Measurements from ENCODE around the gene RAPH1.
A peak's percentile ranks its signal among the peaks of the same experiment; 100 is the strongest.

RAPH1 gene, protein sequence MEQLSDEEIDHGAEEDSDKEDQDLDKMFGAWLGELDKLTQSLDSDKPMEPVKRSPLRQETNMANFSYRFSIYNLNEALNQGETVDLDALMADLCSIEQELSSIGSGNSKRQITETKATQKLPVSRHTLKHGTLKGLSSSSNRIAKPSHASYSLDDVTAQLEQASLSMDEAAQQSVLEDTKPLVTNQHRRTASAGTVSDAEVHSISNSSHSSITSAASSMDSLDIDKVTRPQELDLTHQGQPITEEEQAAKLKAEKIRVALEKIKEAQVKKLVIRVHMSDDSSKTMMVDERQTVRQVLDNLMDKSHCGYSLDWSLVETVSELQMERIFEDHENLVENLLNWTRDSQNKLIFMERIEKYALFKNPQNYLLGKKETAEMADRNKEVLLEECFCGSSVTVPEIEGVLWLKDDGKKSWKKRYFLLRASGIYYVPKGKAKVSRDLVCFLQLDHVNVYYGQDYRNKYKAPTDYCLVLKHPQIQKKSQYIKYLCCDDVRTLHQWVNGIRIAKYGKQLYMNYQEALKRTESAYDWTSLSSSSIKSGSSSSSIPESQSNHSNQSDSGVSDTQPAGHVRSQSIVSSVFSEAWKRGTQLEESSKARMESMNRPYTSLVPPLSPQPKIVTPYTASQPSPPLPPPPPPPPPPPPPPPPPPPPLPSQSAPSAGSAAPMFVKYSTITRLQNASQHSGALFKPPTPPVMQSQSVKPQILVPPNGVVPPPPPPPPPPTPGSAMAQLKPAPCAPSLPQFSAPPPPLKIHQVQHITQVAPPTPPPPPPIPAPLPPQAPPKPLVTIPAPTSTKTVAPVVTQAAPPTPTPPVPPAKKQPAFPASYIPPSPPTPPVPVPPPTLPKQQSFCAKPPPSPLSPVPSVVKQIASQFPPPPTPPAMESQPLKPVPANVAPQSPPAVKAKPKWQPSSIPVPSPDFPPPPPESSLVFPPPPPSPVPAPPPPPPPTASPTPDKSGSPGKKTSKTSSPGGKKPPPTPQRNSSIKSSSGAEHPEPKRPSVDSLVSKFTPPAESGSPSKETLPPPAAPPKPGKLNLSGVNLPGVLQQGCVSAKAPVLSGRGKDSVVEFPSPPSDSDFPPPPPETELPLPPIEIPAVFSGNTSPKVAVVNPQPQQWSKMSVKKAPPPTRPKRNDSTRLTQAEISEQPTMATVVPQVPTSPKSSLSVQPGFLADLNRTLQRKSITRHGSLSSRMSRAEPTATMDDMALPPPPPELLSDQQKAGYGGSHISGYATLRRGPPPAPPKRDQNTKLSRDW

DNA sequence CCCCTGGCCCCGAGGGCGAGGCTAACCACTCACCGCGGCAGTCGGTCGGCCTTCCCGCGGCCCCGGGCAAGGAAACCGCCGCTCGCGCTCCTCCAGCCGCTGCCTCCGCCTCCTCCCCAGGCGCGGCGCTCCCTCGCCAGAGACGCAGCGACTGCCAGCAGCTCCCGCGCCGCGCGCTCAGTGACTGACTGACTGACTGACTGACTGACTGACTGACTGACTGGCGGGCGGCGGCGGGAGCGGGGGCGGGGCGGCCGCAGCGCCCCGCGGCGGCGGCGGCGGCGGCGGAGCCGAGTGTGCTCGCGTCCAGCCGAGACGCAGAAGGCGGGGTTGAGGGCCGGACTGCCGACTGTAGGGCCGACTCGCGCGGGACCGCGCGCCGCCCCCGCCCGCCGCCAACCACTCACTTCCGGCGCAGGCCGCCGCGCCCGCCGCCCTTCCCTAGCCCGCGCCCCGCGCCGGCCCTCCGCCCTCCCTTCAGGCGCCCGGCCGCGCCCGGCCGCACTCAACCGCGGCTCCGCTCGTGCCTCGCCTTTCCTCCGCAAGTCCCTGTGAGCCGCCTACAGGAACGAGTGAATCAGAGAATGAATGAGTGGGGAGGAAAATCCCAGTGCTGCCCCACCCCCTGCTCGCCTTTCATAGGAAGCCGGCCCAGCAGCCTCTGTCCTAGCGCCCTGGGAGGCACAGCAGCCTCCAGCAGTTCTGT is at the start of gene RAPH1:
TSS of gene RAPH1 (minus strand) at position 224 of the 706 bp plus-strand sequence. CDS start 39,948 bp downstream, outside the sequence.
- Histone ChIP-seq H3K4me3 (ENCODE audit: low read length) (peak within 1 kb of the TSS; percentile 83), H3K9ac (ENCODE audit: low read depth, low read length) (peak within 1 kb of the TSS; percentile 74; the same call in 1 of the 2 replicates), H3K4me1 (ENCODE audit: insufficient read depth, low read length) (peaks cover 16% of the 10 kb centered on the region), H3K36me3 (ENCODE audit: insufficient read depth, low read depth, low read length) (no peaks in the 10 kb centered on the region), H3K27me3 (ENCODE audit: insufficient read depth, low read length) (peaks cover 17% of the 10 kb centered on the region), H3K27ac (ENCODE audit: low read length) (no peak within 1 kb of the TSS), H3K9me3 (ENCODE audit: insufficient read depth, low read depth, low read length) (no peaks in the 10 kb centered on the region)

GRCh38 chr2:203584784-203585183 is 49.7 kb upstream of the RAPH1 start:
- no peak overlapping the region for H3K27ac ChIP-seq (ENCODE audit: low read length)
- no peaks in the 10 kb centered on the region for H3K36me3 ChIP-seq (ENCODE audit: insufficient read depth, low read depth, low read length)
- H3K9me3 ChIP-seq (ENCODE audit: insufficient read depth, low read depth, low read length), result no peaks in the 10 kb centered on the region
- peaks cover 16% of the 10 kb centered on the region; the same call in 1 of the 2 replicates for H3K4me1 ChIP-seq (ENCODE audit: insufficient read depth, low read length)
- no peak overlapping the region for H3K4me3 ChIP-seq (ENCODE audit: low read length)
- H3K27me3 ChIP-seq (ENCODE audit: insufficient read depth, low read length), result no peaks in the 10 kb centered on the region
- H3K9ac ChIP-seq (ENCODE audit: low read depth, low read length), result no peak overlapping the region

DNA sequence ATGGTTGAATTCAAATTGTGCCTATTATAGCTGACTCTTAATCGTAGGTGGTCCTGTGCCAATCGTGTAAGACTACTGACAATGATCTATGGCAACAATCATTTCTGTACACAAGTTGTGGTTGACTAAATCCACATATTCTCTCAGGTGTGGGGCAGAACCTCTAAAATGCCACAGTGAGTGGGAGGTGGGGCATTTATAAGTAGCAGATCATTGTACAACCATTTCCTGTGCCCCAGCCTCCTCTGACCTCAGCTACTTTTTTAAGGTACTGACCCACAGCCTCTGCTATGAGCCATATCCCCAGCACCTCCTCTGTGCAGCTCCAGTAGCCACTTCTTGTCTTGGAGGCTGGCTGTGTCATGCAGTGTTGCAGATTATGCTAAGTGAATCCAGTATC is 48.6 kb upstream of the RAPH1 start:
- Histone ChIP-seq H3K36me3 (ENCODE audit: insufficient read depth, low read depth, low read length) (no peaks in the 10 kb centered on the region), H3K9me3 (ENCODE audit: insufficient read depth, low read depth, low read length) (no peaks in the 10 kb centered on the region), H3K27ac (ENCODE audit: low read length) (no peak overlapping the region), H3K4me1 (ENCODE audit: insufficient read depth, low read length) (peaks cover 26% of the 10 kb centered on the region; the same call in 1 of the 2 replicates), H3K27me3 (ENCODE audit: insufficient read depth, low read length) (no peaks in the 10 kb centered on the region), H3K4me3 (ENCODE audit: low read length) (no peak overlapping the region), H3K9ac (ENCODE audit: low read depth, low read length) (no peak overlapping the region)

GRCh38 chr2:203583084-203583695 is 48.1 kb upstream of the RAPH1 start:
- Histone ChIP-seq H3K36me3 (ENCODE audit: insufficient read depth, low read depth, low read length) (no peaks in the 10 kb centered on the region), H3K27me3 (ENCODE audit: insufficient read depth, low read length) (no peaks in the 10 kb centered on the region), H3K9ac (ENCODE audit: low read depth, low read length) (no peak overlapping the region), H3K4me1 (ENCODE audit: insufficient read depth, low read length) (peaks cover 26% of the 10 kb centered on the region; the same call in 1 of the 2 replicates), H3K9me3 (ENCODE audit: insufficient read depth, low read depth, low read length) (no peaks in the 10 kb centered on the region), H3K4me3 (ENCODE audit: low read length) (no peak overlapping the region), H3K27ac (ENCODE audit: low read length) (no peak overlapping the region)

DNA sequence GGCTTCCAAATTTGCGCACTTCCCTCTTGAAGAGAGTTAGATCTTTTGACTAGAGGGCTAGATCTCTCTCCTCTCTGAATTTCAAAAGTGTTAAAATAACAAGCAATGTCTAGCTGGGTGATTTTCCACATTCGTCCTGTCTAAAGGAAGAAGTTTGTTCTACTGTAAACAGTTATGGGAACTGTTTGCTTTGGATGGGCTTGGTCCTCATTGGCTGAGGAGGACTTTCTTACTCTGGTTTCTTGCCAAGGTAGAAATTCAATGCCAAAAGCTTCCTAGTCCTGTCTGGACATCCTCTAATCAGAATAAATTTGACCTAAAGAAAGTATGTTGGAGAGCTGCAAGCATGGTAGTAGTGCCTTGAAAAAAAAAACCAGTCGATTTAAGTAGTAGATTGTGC is 47.4 kb upstream of the RAPH1 start:
- Histone ChIP-seq H3K4me3 (ENCODE audit: low read length) (no peak overlapping the region), H3K36me3 (ENCODE audit: insufficient read depth, low read depth, low read length) (no peaks in the 10 kb centered on the region), H3K4me1 (ENCODE audit: insufficient read depth, low read length) (peaks cover 26% of the 10 kb centered on the region; the same call in 1 of the 2 replicates), H3K27me3 (ENCODE audit: insufficient read depth, low read length) (no peaks in the 10 kb centered on the region), H3K9me3 (ENCODE audit: insufficient read depth, low read depth, low read length) (no peaks in the 10 kb centered on the region), H3K27ac (ENCODE audit: low read length) (no peak overlapping the region), H3K9ac (ENCODE audit: low read depth, low read length) (no peak overlapping the region)

DNA sequence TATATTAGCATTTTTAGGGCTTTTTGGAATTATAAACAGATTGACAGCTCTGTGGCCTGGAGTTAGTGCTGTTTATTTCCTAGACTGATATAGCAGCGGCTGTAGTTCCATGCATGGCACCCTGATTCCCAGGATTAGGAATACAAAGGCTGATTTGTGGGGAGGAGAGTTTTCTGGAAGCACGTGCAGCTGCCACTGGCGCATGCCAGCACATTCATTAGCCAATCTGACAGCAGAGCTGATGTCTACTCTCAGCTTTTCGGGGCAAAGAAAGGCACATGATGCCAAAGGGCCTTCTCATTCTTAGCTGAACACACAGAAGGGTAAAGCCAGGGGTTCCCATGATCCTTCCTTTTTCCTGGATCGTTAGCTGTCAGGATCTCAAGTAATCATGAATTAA is 45.7 kb upstream of the RAPH1 start:
- H3K4me1 ChIP-seq (ENCODE audit: insufficient read depth, low read length), result peaks cover 18% of the 10 kb centered on the region; the same call in 1 of the 2 replicates
- no peaks in the 10 kb centered on the region for H3K9me3 ChIP-seq (ENCODE audit: insufficient read depth, low read depth, low read length)
- H3K36me3 ChIP-seq (ENCODE audit: insufficient read depth, low read depth, low read length), result no peaks in the 10 kb centered on the region

DNA sequence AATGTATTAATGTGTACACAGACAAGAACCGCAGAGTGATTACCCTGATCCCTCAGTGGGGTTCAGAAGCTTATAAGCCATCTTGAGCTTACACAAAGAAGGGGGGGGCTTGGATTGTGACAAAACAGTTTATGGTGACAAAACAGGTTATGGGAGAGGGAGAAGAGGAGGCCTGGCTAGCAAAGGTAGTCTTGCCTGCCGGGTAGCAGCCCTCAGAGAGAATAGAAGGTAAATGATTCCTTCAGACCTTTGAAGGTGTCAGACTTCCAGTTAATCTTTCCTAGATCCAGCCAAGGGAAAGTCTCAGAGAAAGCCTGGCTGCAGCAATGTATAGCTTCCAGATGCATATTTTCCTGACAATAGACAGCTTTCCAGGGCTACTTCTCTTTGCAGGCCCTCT is 44.6 kb upstream of the RAPH1 start:
- Histone ChIP-seq H3K36me3 (ENCODE audit: insufficient read depth, low read depth, low read length) (no peaks in the 10 kb centered on the region), H3K4me1 (ENCODE audit: insufficient read depth, low read length) (peaks cover 12% of the 10 kb centered on the region; the same call in 1 of the 2 replicates), H3K27ac (ENCODE audit: low read length) (no peak overlapping the region), H3K9me3 (ENCODE audit: insufficient read depth, low read depth, low read length) (no peaks in the 10 kb centered on the region), H3K4me3 (ENCODE audit: low read length) (no peak overlapping the region), H3K9ac (ENCODE audit: low read depth, low read length) (no peak overlapping the region), H3K27me3 (ENCODE audit: insufficient read depth, low read length) (no peaks in the 10 kb centered on the region)

More for the DNA sequence above, 45.7 kb upstream of the RAPH1 start:
- Histone ChIP-seq H3K4me3 (ENCODE audit: low read length) (no peak overlapping the region), H3K9ac (ENCODE audit: low read depth, low read length) (no peak overlapping the region), H3K27me3 (ENCODE audit: insufficient read depth, low read length) (no peaks in the 10 kb centered on the region), H3K27ac (ENCODE audit: low read length) (no peak overlapping the region)

DNA sequence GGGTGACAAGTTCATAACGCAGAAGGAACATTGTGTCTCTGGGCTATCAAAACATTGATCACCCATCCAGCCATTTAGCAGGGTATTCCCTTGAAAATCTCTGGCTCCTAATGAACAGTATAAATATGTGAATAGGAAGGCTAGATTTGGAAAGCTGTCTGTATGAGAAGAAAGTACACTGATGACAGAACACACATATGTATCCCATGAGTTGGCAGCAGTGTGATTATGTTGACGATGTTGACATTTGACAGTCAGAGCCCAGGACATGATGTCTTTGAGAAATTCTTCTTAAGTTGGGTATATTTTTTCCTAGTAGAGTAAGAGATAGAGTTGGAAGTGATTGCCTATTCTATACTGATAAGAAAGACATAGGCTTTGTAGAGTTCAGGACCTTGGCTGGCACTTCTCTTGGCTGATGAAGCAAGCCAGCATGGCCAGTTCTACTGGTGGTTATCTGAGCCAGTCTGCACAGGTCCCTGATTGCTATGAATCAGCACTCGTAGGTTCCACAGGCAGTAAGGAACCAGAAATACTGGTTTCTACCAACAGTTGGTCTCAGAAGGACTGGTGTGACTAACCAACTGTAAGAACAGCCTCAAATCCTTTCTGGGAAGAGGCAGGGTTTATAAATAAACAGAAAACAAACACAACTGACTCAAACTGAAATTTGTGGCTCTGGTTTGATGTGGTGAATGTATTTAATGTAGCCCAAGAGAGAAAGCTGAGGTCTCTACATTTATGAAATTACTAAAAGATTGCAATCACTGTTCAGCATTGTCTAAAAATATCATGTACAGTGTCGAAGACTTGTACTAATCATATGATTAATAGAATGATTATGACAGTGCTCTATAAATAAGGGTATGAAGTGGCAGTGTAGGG is 43.9 kb upstream of the RAPH1 start:
- Histone ChIP-seq H3K9ac (ENCODE audit: low read depth, low read length) (no peak overlapping the region), H3K4me3 (ENCODE audit: low read length) (no peak overlapping the region), H3K36me3 (ENCODE audit: insufficient read depth, low read depth, low read length) (no peaks in the 10 kb centered on the region), H3K4me1 (ENCODE audit: insufficient read depth, low read length) (peaks cover 12% of the 10 kb centered on the region; the same call in 1 of the 2 replicates), H3K27me3 (ENCODE audit: insufficient read depth, low read length) (no peaks in the 10 kb centered on the region), H3K9me3 (ENCODE audit: insufficient read depth, low read depth, low read length) (no peaks in the 10 kb centered on the region), H3K27ac (ENCODE audit: low read length) (no peak overlapping the region)

- Histone ChIP-seq H3K4me1 (ENCODE audit: insufficient read depth, low read length) (peaks cover 10% of the 10 kb centered on the region; the same call in 1 of the 2 replicates), H3K27me3 (ENCODE audit: insufficient read depth, low read length) (no peaks in the 10 kb centered on the region), H3K27ac (ENCODE audit: low read length) (no peak overlapping the region), H3K9me3 (ENCODE audit: insufficient read depth, low read depth, low read length) (no peaks in the 10 kb centered on the region), H3K4me3 (ENCODE audit: low read length) (no peak overlapping the region), H3K9ac (ENCODE audit: low read depth, low read length) (no peak overlapping the region), H3K36me3 (ENCODE audit: insufficient read depth, low read depth, low read length) (no peaks in the 10 kb centered on the region)
Measured at GRCh38 chr2:203574824-203575223, 39.7 kb upstream of the RAPH1 start.

DNA sequence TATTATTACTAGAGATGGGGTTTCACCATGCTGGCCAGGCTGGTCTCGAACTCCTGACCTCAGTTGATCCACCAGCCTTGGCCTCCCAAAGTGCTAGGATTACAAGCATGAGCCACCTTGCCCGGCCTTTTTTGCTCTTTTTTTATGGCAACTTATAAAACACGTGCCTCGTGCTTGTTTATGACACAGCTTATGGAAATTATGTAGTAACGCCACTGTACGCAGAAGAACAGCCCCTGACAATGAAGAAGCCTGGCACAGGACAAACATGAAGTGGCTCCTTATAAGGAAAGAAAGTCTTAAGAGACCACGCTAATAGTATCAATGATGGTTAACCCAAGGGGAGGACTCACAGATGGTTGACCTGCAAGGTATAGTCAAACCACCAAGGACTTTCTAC is 37.2 kb upstream of the RAPH1 start:
- H3K27ac ChIP-seq (ENCODE audit: low read length), result no peak overlapping the region
- no peaks in the 10 kb centered on the region for H3K36me3 ChIP-seq (ENCODE audit: insufficient read depth, low read depth, low read length)
- H3K27me3 ChIP-seq (ENCODE audit: insufficient read depth, low read length), result no peaks in the 10 kb centered on the region
- H3K9ac ChIP-seq (ENCODE audit: low read depth, low read length), result no peak overlapping the region
- no peak overlapping the region for H3K4me3 ChIP-seq (ENCODE audit: low read length)
- H3K4me1 ChIP-seq (ENCODE audit: insufficient read depth, low read length), result no peaks in the 10 kb centered on the region
- no peaks in the 10 kb centered on the region for H3K9me3 ChIP-seq (ENCODE audit: insufficient read depth, low read depth, low read length)

Data from iPS-20b (cell line).